NCI-H1105 treated with DMSO at 0.1 percent for 48 hours (cell line): ENCODE data around the gene GMDS.

ENCODE experiments used
- DNase-seq: peaks from one replicate; lab custom pipeline; 2025; lab: John Stamatoyannopoulos, UW

The GMDS gene

GRCh38 chr6:2133716-2134310 lies 111.6 kb downstream of the GMDS start:
- DNase-seq, result no peak

GRCh38 chr6:2132916-2133315 lies 112.5 kb downstream of the GMDS start:
- no peak for DNase-seq

- no peak for DNase-seq
These were observed 113.0 kb downstream of the GMDS start for GRCh38 chr6:2132416-2132815.

- no peak for DNase-seq
These were observed 116.2 kb downstream of the GMDS start for GRCh38 chr6:2129182-2129621.

GRCh38 chr6:2127484-2127911 lies 117.9 kb downstream of the GMDS start:
- no peak for DNase-seq

GRCh38 chr6:2126351-2126750 lies 119.1 kb downstream of the GMDS start:
- no peak for DNase-seq

- DNase-seq, result no peak
These were observed 120.2 kb downstream of the GMDS start for GRCh38 chr6:2125158-2125557.

GRCh38 chr6:2124260-2124709 lies 121.1 kb downstream of the GMDS start:
- no peak for DNase-seq

GRCh38 chr6:2120912-2121311 lies 124.5 kb downstream of the GMDS start:
- DNase-seq, result no peak

- DNase-seq, result no peak
These were observed 126.1 kb downstream of the GMDS start for GRCh38 chr6:2119275-2119674.

- no peak for DNase-seq
These were observed 127.3 kb downstream of the GMDS start for GRCh38 chr6:2118136-2118535.

GRCh38 chr6:2117447-2117846 lies 128.0 kb downstream of the GMDS start:
- no peak for DNase-seq

- no peak for DNase-seq
These were observed 128.9 kb downstream of the GMDS start for GRCh38 chr6:2116496-2116895.

- DNase-seq, result no peak
These were observed 131.3 kb downstream of the GMDS start for GRCh38 chr6:2114100-2114499.

GRCh38 chr6:2111162-2111677 lies 134.2 kb downstream of the GMDS start:
- no peak for DNase-seq

- no peak for DNase-seq
These were observed 134.9 kb downstream of the GMDS start for GRCh38 chr6:2110504-2110903.

- peak; percentile 74 for DNase-seq
These were observed 135.6 kb downstream of the GMDS start for GRCh38 chr6:2109796-2110195.

- DNase-seq, result peak; percentile 96
These were observed 136.6 kb downstream of the GMDS start for GRCh38 chr6:2108700-2109306.

- no peak for DNase-seq
These were observed 140.9 kb downstream of the GMDS start for GRCh38 chr6:2104524-2104880.

- DNase-seq, result peak; percentile 69
These were observed 141.5 kb downstream of the GMDS start for GRCh38 chr6:2103765-2104523.

- no peak for DNase-seq
These were observed 142.4 kb downstream of the GMDS start for GRCh38 chr6:2102966-2103365.

GRCh38 chr6:2102316-2102883 lies 143.0 kb downstream of the GMDS start:
- DNase-seq, result no peak

GRCh38 chr6:2101213-2101612 lies 144.2 kb downstream of the GMDS start:
- no peak for DNase-seq
